Stimulated activated CD8-positive, alpha-beta memory T cell treated with anti-CD3 and anti-CD28 coated beads, Interleukin-15, amount 100 ng/mL, for 4 hours (primary cell): ENCODE measurements around the gene RABEP2.
"Not testable (repeated sequence)": the region's sequence is repeated elsewhere in the genome, so short reads cannot be mapped to it uniquely, and the experiment has no call there.

ENCODE experiments used
- DNase-seq, 2 donors: peaks; one replicate each; pipeline ENCODE4 v3.0.0-alpha.2; 2020; ENCODE audit warnings: low read depth in 2 of 2

RABEP2 gene

DNA sequence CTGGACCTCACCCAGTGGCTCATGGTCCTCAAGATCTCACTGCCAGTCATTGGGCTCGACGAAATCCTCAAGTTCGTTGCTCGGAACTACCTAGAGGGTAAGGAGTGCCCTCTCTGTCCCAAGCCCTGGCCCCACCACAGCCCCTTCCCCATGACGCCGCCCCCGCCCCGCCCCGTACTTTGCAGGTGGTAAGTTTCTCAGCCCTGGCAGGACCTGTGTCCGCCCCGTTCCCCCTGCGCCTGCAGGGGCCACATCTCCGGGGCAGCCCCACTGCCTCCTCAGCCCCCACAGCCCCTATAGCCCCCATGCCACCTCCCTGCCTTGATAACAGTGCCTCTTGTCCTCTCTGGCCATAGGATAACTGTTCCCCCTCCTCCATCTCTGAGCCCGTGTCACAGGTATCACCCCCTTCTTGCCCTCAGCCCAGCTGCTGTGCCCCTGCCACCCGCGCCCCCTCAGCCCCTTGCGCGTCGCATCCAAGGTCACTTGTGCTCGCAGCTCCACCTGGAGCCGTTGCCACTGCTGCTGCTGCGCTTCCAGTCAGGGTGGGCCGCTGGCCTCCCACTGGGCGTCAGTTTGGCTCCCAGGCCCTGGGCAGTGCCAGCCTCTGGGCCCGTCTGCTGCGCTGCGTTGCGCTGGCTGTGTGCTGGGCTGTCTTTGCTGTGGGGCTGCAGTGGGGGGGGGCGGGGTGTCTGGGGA lies 21.5 kb downstream of the RABEP2 start:
- no peak for DNase-seq

DNA sequence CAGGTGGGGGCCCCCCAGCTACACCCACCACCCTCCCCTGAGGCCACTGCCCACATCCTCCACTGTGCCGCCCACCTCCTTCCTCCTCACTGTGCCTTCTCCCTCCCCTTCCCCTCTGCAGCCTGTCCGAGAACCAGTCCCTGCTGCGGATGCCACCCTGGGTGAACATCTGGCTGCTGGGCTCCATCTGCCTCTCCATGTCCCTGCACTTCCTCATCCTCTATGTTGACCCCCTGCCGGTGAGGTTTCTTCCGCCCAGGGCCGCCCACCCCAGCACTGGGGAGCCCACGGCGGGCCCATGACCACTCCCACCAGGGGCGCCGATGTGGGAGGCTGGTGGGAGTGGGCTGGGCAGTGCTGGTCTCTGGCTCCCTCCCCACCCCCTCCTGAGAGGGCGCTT lies 22.1 kb downstream of the RABEP2 start:
- DNase-seq, result no peak

DNA sequence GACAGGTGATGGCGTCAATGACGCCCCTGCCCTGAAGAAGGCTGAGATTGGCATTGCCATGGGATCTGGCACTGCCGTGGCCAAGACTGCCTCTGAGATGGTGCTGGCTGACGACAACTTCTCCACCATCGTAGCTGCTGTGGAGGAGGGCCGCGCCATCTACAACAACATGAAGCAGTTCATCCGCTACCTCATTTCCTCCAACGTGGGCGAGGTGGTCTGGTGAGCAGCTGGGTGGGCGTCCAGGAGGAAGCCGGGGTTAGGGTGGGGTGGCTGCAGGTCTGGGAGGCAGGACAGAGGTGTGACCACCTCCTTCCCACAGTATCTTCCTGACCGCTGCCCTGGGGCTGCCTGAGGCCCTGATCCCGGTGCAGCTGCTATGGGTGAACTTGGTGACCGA lies 23.2 kb downstream of the RABEP2 start:
- DNase-seq, result no peak

DNA sequence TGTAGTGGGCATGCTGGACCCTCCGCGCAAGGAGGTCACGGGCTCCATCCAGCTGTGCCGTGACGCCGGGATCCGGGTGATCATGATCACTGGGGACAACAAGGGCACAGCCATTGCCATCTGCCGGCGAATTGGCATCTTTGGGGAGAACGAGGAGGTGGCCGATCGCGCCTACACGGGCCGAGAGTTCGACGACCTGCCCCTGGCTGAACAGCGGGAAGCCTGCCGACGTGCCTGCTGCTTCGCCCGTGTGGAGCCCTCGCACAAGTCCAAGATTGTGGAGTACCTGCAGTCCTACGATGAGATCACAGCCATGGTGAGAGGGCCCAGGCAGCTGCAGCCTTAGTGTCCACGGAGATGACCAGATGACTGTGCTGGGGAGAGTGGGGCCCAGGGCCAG lies 24.4 kb downstream of the RABEP2 start:
- DNase-seq, result no peak

DNA sequence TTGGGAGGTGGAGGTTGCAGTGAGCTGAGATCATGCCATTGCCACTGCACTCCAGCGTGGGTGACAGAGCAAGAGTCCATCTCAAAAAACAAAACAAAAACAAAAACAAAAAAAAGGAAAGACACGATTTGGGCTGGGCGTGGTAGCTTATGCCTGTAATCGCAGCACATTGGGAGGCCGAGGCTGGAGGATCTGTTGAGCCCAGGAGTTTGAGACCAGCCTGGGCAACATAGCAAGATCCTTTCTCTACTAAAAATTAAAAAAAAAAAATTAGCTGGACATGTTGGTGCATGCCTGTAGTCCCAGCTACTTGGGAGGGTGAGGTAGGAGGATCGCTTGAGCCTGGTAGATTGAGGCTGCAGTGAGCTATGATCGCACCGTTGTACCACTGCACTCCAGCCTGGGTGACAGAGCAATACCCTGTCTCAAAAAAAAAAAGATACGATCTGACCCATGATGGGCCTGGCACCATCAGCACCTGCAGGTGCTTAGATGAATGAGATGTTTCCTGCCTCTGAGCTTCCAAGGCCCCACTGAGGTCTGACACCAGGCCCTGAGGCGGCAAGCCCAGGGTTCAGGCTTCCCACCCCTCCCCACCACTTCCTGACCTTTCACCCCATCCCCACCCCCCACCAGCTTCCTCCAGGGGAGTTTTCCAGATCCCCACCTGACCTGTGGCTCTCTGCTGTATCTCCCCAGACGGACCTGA lies 25.0 kb downstream of the RABEP2 start:
- DNase-seq, result no peak

DNA sequence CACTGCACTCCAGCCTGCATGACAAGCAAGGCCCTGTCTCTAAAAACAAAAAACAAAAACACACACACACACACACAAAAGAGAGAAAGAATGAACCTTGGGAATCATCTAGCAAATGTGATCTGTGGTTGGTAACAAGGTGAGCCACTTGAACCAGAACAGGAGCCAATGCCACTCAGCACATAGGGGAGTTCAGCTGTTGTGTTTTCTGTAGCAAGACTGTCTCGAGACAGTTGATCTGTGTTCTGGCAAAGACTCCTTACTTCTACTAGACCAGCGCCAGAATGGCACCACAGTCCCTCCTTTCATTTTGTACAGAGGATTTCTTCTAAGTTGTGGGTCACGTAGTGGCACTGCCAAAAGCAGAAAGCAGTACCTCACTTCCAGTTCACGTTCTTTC lies 26.1 kb downstream of the RABEP2 start:
- DNase-seq, result no peak

DNA sequence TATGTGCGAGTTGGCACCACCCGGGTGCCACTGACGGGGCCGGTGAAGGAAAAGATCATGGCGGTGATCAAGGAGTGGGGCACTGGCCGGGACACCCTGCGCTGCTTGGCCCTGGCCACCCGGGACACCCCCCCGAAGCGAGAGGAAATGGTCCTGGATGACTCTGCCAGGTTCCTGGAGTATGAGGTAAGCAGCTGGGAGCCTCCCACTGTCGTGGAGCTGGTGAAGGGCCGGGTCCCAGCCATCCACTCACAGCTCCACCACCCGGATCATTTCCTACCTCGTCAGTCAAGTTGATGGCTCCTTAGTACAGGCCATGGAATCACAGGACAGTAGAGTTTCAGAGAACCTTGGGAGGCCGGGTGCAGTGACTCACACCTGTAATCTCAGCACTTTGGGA lies 26.8 kb downstream of the RABEP2 start:
- DNase-seq, result no peak

DNA sequence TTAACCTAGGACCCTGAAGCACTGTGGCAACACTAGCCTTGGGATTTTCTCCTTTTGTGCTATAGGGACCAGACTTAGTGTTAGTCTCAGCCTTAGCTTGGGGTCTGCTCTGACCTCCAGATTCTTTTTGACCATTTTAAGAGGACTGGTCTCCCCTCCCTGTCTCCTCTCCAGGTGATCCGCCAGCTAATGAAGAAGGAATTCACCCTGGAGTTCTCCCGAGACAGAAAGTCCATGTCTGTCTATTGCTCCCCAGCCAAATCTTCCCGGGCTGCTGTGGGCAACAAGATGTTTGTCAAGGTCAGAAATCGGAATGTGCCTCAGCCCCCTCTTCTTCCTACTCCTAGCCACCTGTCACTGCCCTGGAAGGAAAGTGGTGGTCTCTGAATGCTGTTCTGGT lies 27.2 kb downstream of the RABEP2 start:
- DNase-seq, result no peak

DNA sequence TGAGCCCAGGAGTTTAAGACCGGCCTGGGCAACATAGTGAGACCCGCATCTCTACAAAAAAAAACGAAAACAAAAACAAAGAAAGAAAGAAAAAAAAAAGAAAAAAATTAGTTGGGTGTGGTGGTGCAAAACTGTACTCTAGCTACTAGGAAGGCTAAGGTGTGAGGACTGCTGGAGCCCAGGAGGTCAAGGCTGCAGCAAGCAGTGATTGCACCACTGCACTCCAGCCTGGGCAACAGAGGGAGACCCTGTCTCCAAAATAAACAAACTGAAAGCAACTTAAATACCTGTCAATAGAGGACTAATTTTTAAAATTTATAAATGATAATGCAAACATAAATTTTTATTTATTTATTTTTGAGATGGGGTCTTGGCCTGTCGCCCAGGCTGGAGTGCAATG lies 29.4 kb downstream of the RABEP2 start:
- DNase-seq, result no peak

DNA sequence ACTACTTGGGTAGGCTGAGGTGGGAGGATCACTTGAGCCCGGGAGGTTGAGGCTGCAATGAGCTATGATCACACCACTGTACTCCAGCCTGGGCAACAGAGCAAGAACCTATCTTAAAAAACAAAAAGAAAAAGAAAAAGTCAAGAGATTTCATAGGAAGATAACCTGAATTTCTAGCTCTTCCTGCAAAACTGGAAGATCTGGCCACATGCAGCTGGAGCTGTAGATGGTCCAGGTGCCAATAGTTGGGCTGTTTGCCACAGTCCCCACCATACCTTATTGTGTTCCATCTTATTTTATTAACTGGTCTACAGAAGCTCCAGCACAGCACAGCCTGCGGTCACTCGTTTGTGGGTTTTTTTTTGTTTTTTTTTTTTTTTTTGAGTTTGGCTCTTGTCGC lies 31.7 kb downstream of the RABEP2 start:
- no peak for DNase-seq

DNA sequence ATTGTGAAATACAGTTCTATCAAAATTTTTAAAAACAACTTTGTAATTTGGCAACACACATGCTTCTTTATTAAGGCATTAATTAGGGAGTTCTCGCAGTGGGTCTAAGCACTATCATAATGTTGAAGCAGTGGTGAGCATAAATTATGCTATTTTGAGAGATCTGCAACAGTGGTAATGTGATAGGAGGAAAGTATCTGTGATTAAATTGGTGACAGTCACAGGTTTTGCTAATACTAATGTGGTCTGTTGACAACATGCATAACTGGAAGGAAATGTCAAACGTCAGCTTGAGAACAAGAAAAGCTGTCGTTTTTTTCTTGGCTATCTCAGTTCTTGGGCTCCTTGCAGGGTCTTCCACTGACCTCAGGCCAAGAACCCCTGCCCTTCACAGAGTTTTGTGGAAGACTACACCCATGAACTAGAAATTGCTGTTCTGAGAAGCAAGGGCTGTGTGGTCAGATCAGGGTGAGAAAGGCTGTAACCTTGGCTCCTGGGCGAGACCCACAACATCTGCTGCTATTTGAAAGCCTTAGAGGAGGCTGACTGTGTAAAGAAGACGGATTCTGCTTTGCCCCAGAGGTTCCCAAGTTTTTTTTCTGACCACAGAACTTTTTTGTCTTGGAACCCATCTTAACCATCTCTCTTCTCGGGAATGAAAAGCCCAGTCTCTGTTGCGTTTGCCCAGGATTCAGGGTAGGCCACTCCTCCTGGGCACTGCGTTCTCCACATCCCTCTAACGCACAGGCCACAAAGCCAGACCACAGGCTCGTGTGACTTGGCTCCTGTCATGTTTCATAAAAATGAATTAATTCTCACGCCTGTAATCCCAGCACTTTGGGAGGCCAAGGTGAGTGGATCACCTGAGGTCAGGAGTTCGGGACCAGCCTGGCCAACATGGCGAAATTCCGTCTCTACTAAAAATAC lies 32.8 kb downstream of the RABEP2 start:
- DNase-seq, result no peak

DNA sequence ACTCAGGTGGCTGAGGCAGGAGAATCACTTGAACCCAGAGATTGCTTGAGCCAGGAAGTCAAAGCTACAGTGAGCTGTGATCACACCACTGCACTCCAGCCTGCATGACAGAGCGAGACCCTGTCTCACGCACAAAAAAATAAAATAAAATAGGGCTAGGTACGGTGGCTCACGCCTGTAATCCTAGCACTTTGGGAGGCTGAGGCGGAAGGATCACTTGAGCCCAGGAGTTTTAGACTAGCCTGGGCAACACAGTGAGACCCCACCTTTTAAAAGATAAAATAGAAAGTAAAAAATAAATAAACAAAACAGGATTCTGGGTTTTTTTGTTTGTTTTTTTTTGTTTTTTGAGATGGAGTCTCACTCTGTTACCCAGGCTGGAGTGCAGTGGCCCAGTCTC lies 34.7 kb downstream of the RABEP2 start:
- not testable (repeated sequence) for DNase-seq

DNA sequence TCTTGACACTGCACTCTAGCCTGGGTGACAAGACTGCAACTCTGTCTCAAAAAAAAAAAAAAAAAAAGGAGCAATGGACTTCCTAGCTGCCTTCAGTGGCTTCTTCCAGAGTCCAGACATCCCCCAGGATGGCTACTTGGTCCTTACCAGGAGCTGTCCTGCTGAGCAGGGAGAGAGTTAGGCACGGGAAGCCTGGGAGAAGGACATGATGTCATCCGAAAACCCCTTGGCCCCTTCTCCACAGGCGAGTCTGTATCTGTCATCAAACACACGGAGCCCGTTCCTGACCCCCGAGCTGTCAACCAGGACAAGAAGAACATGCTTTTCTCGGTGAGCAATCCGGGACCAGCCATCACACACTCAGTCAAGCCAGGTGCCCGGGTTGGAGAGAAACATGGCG lies 38.1 kb downstream of the RABEP2 start:
- no peak for DNase-seq

DNA sequence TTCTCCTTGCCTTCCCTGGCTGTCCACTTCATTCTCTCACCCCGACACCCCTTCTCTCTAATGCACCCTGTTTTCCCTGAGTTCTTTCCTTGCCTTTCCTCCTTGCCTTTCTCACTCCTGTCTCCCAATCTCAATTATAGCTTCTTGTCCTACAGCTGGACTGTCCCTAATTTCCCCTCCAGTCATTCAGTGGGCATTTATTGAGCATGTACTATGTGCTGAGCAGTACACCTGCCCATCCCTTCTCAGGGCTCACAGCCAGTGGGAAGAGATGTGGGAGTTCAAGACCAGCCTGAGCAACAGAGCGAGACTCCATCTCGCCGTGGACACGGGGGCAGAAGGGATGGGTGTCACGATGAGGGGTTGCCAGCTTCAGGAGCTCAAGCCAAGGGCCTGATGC lies 41.0 kb downstream of the RABEP2 start:
- no peak for DNase-seq

DNA sequence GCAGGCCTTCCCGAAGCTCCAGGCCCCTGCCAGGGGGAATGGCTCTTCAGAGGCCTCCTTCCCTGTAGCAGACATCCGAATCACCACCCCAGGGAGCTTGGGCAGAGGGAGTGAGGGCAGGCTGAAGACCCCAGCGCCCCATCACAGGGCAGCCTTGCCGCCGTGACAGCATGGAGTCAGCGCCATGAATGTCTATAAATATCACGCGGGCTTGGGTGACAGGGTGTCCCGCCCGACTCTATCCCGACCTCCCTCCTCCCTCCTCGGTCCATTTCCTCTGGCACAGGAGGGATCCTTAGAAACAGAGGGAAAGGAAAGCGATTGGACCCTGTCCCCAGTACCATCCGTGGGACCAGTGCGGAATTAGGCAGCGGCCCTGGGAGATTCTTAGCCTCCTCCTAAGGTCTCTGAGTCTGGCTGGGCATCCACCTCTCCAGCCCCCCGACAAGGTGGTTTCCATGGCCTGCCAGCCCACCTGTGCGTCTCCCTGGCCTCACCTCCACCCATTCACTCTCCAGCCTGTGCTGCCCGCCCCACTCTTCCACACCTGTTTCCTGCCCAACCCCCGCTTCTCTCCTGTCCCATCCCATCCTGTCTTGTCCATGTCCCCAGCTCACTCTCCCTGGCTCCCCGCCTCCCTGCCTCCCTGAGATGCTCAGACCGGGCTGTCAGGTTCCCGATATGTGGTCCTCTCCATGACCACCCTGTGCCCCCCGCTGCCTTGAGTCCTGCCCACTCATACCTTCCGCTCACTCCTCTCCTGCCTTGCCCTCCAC lies 41.6 kb downstream of the RABEP2 start:
- DNase-seq, result no peak

DNA sequence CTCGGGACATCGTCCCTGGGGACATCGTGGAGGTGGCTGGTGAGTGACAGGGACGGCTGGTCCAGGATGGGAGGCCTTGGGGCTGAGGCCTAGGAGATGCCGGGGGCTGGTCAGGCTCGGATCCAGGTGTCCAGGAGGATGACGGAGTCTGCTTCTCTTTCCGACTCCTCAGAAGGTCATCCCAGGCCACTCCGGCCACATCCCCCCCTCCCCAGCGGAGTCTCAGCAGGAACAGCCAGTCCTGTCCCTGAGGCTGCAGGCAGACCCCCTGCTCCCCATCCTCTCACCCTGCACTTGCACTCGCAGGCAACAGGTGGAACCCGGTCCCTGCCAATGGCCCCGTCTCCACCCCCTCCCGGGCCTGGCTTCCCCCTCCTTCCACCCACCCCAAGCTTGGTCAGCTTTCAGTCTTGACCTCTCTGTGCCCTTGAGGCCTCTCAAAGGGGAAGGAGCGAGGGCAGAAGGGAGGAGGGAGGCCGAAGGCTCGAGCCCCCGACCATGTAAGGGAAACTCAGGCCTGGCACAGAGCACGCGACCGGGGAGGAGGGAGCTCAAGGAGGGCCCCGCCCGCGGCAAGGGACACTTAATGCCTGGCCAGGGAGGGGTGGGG lies 42.4 kb downstream of the RABEP2 start:
- DNase-seq, result no peak

DNA sequence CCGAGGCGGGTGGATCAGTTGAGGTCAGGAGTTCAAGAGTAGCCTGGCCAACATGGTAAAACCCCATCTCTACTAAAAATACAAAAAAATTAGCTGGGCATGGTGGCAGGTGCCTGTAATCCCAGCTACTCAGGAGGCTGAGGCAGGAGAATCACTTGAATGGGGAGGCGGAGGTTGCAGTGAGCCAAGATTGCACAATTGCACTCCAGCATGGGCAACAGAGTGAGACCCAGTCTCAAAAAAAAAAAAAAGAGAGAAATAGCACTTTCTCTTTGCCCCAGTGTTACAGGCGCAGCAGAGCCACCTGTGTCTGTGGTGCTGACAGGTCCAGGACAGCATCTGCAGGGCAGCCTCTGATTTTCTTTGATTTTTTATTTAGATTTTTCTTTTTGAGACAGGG lies 43.5 kb downstream of the RABEP2 start:
- not testable (repeated sequence) for DNase-seq

DNA sequence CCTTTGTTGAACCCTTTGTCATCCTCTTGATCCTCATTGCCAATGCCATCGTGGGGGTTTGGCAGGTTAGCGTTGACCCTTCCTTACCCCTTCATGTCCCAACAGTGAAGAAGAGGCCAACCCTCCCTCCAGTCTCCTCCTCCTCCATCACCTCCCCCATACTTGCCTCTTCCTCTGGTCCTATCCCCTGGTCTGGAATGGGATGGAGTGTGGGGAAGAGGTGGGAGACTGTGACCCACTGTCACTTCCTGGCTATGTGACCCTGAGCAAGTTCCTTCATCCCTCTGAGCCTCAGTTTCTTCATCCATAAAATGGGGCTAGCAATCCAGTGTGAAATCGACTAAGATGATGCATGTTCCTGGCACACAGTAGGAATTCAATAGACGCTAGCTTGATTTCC lies 44.1 kb downstream of the RABEP2 start:
- DNase-seq, result no peak

DNA sequence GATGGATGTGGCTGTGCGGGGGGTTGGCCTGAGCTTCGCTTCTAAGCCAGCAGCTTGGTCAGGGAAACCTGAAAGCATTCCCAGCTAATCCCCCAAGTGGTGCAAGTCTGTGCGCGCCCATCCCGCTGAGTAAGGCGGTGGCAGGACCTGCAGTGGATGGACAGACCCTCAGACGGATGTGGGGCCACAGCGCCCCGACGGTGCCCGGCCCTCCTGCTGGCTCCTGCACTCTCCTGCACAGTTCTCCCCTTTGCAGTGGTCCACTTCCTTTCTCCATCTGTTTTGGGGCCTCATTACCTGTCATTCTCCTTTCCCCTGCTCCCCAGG lies 44.5 kb downstream of the RABEP2 start:
- DNase-seq, result no peak

DNA sequence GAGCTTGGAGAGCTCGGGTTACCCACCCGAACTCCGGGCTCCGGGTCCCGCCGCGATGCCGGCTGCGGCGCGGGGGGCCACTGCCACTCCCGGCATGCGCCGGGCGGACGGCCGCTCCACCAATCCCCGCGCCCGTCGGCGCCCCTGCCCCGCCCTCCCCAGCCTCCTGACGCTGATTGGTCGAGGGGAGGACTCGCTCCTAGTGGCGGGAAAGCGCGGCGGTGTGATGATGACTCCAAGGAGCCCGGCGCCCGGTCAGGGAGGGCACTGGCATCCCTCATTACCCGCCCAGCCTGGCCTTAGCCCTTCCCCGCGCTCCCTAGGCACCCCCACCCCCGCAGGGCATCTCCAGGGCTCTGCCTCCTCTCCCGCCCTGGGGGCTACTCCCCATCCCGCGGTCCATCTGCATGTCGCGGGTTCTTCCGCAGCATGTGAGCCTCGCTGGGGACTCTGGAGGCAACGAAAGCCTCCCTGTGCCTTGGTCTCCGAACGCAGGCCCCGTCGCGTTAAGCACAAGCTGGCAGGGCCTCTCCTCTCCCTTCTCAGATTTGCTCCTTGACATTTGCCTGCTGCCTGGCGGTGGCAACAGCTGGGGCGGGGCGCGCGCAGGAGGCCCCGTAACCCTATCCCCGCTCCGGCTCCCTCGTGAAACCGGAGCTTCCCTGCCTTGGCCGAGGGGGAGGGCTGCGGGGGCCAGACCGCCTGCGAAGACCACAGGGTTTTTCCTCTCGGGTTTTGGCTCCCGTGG lies 45.0 kb downstream of the RABEP2 start:
- peak; percentile 77 to 84 for DNase-seq
